WTC11 (cell line): Measurements from ENCODE around the gene AOC1. TPM values are rescaled to one million over a fixed set of nuclear protein-coding genes. Genes with fewer than 3 reads are reported as not detected.

Source experiments
- ATAC-seq: fragments of 200-7000 bp; cut with Tn5 transposase; 2 replicates; pipeline ENCODE4 v1.10.0; 2021; ENCODE audit warnings: mild to moderate bottlenecking, moderate library complexity
- CTCF ChIA-PET: fragments of 300-600 bp; sonication (Branson Sonifier 250); formaldehyde crosslinking; loops from one replicate; lab custom pipeline; 2021; ENCODE audit warnings: antibody characterized with exemption; lab: Charles Lee
- POLR2A ChIA-PET: fragments of 350-600 bp; sonication (Branson Sonifier 250); formaldehyde crosslinking; loops from one replicate; lab custom pipeline; 2021; ENCODE audit warnings: antibody characterized with exemption; lab: Charles Lee
- DNase-seq: peaks from one replicate; pipeline ENCODE4 v3.0.0; 2021; ENCODE audit warnings: low spot score
- H3K27ac Mint-ChIP-seq: 2 replicates; pipeline ENCODE4 v1.8.0; 2021; ENCODE audit warnings: mixed read lengths
- H3K27me3 Mint-ChIP-seq: 2 replicates; pipeline ENCODE4 v1.8.0; 2021; ENCODE audit warnings: low read depth, mild to moderate bottlenecking, moderate library complexity, mixed read lengths
- H3K36me3 Mint-ChIP-seq: 2 replicates; pipeline ENCODE4 v1.8.0; 2021; ENCODE audit warnings: mixed read lengths
- H3K4me1 Mint-ChIP-seq: 2 replicates; pipeline ENCODE4 v1.8.0; 2022; ENCODE audit warnings: mixed read lengths
- H3K4me3 Mint-ChIP-seq: 2 replicates; pipeline ENCODE4 v1.8.0; 2021; ENCODE audit warnings: mild to moderate bottlenecking, moderate library complexity, mixed read lengths
- H3K9me3 Mint-ChIP-seq: 2 replicates; pipeline ENCODE4 v1.8.0; 2021; ENCODE audit warnings: mixed read lengths
- CDX4 ChIP-seq: fragments of 250-450 bp; sonication (Bioruptor Pico); IDR thresholded peaks from 2 replicates; pipeline ENCODE4 v1.9.0; 2021; ENCODE audit warnings: moderate library complexity, mild to moderate bottlenecking, inconsistent platforms, borderline replicate concordance
- CREB1 ChIP-seq: sonication (generic); formaldehyde crosslinking; IDR thresholded peaks from 2 replicates; pipeline ENCODE4 v1.8.0; 2023; ENCODE audit warnings: mild to moderate bottlenecking, missing genetic modification reagents
- ETV6 ChIP-seq: sonication (generic); formaldehyde crosslinking; IDR thresholded peaks from 2 replicates; pipeline ENCODE4 v1.8.1; 2022; ENCODE audit warnings: mild to moderate bottlenecking, missing genetic modification reagents
- FOXP4 ChIP-seq: sonication (generic); formaldehyde crosslinking; IDR thresholded peaks from 2 replicates; pipeline ENCODE4 v1.8.0; 2022; ENCODE audit warnings: mild to moderate bottlenecking, missing genetic modification reagents
- GABPB1 ChIP-seq: sonication (generic); formaldehyde crosslinking; IDR thresholded peaks from 2 replicates; pipeline ENCODE4 v1.8.1; 2023; ENCODE audit warnings: mild to moderate bottlenecking, missing genetic modification reagents
- IRF1 ChIP-seq: sonication (generic); formaldehyde crosslinking; IDR thresholded peaks from 2 replicates; pipeline ENCODE4 v1.8.0; 2023; ENCODE audit warnings: missing genetic modification reagents
- MYBL2 ChIP-seq: sonication (generic); formaldehyde crosslinking; IDR thresholded peaks from 2 replicates; pipeline ENCODE4 v1.8.1; 2023; ENCODE audit warnings: mild to moderate bottlenecking, moderate library complexity, missing genetic modification reagents
- NFE2L1 ChIP-seq: sonication (generic); formaldehyde crosslinking; IDR thresholded peaks from 2 replicates; pipeline ENCODE4 v1.8.1; 2023; ENCODE audit warnings: missing genetic modification reagents
- NR3C1 ChIP-seq: sonication (generic); formaldehyde crosslinking; conservative IDR thresholded peaks from 2 replicates; pipeline ENCODE4 v1.8.1; 2023; ENCODE audit warnings: low read depth, mild to moderate bottlenecking, missing genetic modification reagents
- PRDM15 ChIP-seq: sonication (generic); formaldehyde crosslinking; IDR thresholded peaks from 2 replicates; pipeline ENCODE4 v1.8.0; 2022; ENCODE audit warnings: missing genetic modification reagents
- PRRX2 ChIP-seq: fragments of 250-450 bp; sonication (Bioruptor Pico); IDR thresholded peaks from 2 replicates; pipeline ENCODE4 v1.8.0; 2021; ENCODE audit warnings: mild to moderate bottlenecking
- RORB ChIP-seq: fragments of 250-450 bp; sonication (Bioruptor Pico); IDR thresholded peaks from 2 replicates; pipeline ENCODE4 v1.9.0; 2021; ENCODE audit warnings: mild to moderate bottlenecking
- SP1 ChIP-seq: sonication (generic); formaldehyde crosslinking; conservative IDR thresholded peaks from 2 replicates; pipeline ENCODE4 v1.8.1; 2022; ENCODE audit warnings: missing genetic modification reagents
- TEAD1 ChIP-seq: sonication (generic); formaldehyde crosslinking; IDR thresholded peaks from 2 replicates; pipeline ENCODE4 v1.8.0; 2022; ENCODE audit warnings: mild to moderate bottlenecking, missing genetic modification reagents
- USF1 ChIP-seq: sonication (generic); formaldehyde crosslinking; IDR thresholded peaks from 2 replicates; pipeline ENCODE4 v1.8.0; 2022; ENCODE audit warnings: mild to moderate bottlenecking, missing genetic modification reagents
- ZNF317 ChIP-seq: sonication (generic); formaldehyde crosslinking; IDR thresholded peaks from 2 replicates; pipeline ENCODE4 v1.8.1; 2023; ENCODE audit warnings: low read depth, mild to moderate bottlenecking, moderate library complexity, missing genetic modification reagents, borderline replicate concordance
- ZNF512 ChIP-seq: sonication (generic); formaldehyde crosslinking; IDR thresholded peaks from 2 replicates; pipeline ENCODE4 v1.8.1; 2022; ENCODE audit warnings: missing genetic modification reagents, borderline replicate concordance
- total RNA-seq: library from RNA; stranded (reverse); gene quantifications from 3 replicates; pipeline ENCODE4 v1.2.3, GENCODE V29; 2021
- TF ChIP-seq, protein P1 (sequence below): sonication (generic); formaldehyde crosslinking; IDR thresholded peaks from 2 replicates; pipeline ENCODE4 v1.8.1; 2023; ENCODE audit warnings: mild to moderate bottlenecking, missing genetic modification reagents
- TF ChIP-seq, protein P2 (sequence below): fragments of 250-450 bp; sonication (Bioruptor Pico); IDR thresholded peaks from 2 replicates; pipeline ENCODE4 v2.1.2; 2022; ENCODE audit warnings: mild to moderate bottlenecking, moderate library complexity

The AOC1 gene
- total RNA-seq, 1 experiment from 2014 or later, result 0.17 TPM

DNA sequence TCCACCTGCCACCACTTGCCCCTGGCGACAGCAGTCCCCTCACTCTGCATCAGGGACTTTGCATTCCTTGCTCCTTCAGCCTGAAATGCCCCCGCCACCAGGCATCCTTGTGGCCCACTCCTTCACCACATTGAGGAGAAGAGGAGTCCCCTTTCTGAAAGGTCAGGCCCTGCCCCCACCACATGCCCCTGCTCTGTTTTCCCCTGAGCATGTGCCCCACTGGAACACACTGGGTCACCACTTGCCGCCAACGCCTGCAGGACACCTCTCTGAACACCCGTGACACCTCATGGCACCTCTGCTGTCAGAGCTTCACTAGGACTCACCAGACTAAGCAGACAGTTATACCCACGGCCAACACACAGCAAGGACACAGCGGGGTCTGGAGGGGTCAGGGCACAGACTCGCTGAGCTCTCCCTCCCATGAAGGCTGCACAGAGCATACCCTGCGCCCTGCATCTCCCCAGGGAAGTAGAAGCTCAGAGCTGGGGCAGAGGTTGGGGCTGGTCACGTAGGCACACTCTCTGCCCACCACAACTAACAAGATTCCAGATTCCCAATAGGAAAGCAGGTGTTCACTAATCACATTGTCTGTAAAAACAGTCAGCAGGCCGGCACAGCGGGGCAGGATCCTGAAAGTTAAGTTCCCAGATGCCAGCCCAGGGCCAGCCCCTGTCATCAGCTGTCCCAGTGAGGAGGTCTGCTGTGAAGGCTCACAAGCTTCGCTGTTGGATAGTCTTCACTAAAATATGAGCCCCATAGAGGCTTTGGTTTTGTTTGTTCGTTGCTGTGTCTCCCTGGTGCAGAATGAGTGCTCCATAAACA lies 5.8 kb upstream of the AOC1 start:
- ChIA-PET POLR2A (no interaction called here), CTCF (interaction anchor here (0.8 to 1.6 kb wide), 5 partner anchors 30 to 397 kb away, joined by 3 to 5 read pairs (median 4); no protein-coding TSS in a partner anchor)
- Mint-ChIP-seq H3K4me1 (no peaks in the 10 kb centered on the region), H3K4me3 (no peak overlapping the region), H3K36me3 (no peaks in the 10 kb centered on the region), H3K27ac (no peak overlapping the region), H3K9me3 (no peaks in the 10 kb centered on the region), H3K27me3 (peaks cover 5% of the 10 kb centered on the region)
- TF ChIP-seq ZNF512 (CRISPR knock-in tag) (no peak), PRRX2 (CRISPR knock-in tag) (no peak), ZNF317 (CRISPR knock-in tag) (no peak), PRDM15 (CRISPR knock-in tag) (no peak), RORB (CRISPR knock-in tag) (no peak), IRF1 (no peak)
- TF ChIP-seq, protein P1, sequence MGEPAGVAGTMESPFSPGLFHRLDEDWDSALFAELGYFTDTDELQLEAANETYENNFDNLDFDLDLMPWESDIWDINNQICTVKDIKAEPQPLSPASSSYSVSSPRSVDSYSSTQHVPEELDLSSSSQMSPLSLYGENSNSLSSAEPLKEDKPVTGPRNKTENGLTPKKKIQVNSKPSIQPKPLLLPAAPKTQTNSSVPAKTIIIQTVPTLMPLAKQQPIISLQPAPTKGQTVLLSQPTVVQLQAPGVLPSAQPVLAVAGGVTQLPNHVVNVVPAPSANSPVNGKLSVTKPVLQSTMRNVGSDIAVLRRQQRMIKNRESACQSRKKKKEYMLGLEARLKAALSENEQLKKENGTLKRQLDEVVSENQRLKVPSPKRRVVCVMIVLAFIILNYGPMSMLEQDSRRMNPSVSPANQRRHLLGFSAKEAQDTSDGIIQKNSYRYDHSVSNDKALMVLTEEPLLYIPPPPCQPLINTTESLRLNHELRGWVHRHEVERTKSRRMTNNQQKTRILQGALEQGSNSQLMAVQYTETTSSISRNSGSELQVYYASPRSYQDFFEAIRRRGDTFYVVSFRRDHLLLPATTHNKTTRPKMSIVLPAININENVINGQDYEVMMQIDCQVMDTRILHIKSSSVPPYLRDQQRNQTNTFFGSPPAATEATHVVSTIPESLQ (CRISPR knock-in tag), result no peak
- ATAC-seq (no peak), DNase-seq (no peak)

- Mint-ChIP-seq H3K27me3 (peaks cover 5% of the 10 kb centered on the region), H3K4me1 (peaks cover 4% of the 10 kb centered on the region), H3K27ac (no peak overlapping the region), H3K36me3 (no peaks in the 10 kb centered on the region), H3K4me3 (no peak overlapping the region), H3K9me3 (no peaks in the 10 kb centered on the region)
- POLR2A ChIA-PET, result no interaction called here
- DNase-seq, result no peak
- CTCF ChIA-PET, result interaction anchor here (1.6 kb wide), 1 partner anchor 51 kb away, joined by 4 read pairs; no protein-coding TSS in a partner anchor
- TF ChIP-seq MYBL2 (CRISPR knock-in tag) (no peak), NFE2L1 (no peak), GABPB1 (no peak)
- TF ChIP-seq, protein P2, sequence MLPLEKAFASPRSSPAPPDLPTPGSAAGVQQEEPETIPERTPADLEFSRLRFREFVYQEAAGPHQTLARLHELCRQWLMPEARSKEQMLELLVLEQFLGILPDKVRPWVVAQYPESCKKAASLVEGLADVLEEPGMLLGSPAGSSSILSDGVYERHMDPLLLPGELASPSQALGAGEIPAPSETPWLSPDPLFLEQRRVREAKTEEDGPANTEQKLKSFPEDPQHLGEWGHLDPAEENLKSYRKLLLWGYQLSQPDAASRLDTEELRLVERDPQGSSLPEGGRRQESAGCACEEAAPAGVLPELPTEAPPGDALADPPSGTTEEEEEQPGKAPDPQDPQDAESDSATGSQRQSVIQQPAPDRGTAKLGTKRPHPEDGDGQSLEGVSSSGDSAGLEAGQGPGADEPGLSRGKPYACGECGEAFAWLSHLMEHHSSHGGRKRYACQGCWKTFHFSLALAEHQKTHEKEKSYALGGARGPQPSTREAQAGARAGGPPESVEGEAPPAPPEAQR (CRISPR knock-in tag), result no peak
- ATAC-seq, result no peak
These were observed 4.8 kb upstream of the AOC1 start for GRCh38 chr7:150847536-150847935.

DNA sequence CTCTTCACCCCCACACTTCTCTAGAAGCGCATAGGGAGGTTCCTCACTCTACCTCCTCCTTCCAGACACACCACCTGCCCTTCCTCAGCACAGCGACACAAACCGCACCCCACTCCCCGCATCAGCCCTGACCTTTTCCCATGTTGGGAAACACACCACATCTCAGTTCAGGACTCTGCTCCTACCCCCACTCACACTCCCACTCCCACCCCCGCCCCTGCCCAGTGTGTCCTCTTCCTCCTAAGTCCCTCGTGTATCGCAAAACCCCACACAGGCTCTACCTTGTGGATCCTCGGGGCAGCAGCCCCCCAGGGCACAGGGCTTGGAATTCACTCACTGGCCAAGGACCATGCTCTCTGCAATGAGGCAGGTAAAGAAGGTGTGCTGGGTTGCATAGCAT lies 4.2 kb upstream of the AOC1 start:
- Mint-ChIP-seq H3K27me3 (peaks cover 5% of the 10 kb centered on the region), H3K36me3 (no peaks in the 10 kb centered on the region), H3K9me3 (no peaks in the 10 kb centered on the region), H3K4me1 (peaks cover 8% of the 10 kb centered on the region), H3K4me3 (no peak overlapping the region), H3K27ac (no peak overlapping the region)
- ChIA-PET POLR2A (no interaction called here), CTCF (no interaction called here)
- no peak for DNase-seq
- ATAC-seq, result no peak
- TF ChIP-seq NR3C1 (no peak), CDX4 (CRISPR knock-in tag) (no peak), TEAD1 (CRISPR knock-in tag) (no peak), CREB1 (CRISPR knock-in tag) (no peak), USF1 (CRISPR knock-in tag) (no peak), FOXP4 (CRISPR knock-in tag) (no peak), ETV6 (CRISPR knock-in tag) (no peak), SP1 (CRISPR knock-in tag) (no peak)
